Measurements from ENCODE around the gene RPAP3.
"Not testable (repeated sequence)": the region's sequence is repeated elsewhere in the genome, so short reads cannot be mapped to it uniquely, and the experiment has no call there.

The RPAP3 gene

DNA sequence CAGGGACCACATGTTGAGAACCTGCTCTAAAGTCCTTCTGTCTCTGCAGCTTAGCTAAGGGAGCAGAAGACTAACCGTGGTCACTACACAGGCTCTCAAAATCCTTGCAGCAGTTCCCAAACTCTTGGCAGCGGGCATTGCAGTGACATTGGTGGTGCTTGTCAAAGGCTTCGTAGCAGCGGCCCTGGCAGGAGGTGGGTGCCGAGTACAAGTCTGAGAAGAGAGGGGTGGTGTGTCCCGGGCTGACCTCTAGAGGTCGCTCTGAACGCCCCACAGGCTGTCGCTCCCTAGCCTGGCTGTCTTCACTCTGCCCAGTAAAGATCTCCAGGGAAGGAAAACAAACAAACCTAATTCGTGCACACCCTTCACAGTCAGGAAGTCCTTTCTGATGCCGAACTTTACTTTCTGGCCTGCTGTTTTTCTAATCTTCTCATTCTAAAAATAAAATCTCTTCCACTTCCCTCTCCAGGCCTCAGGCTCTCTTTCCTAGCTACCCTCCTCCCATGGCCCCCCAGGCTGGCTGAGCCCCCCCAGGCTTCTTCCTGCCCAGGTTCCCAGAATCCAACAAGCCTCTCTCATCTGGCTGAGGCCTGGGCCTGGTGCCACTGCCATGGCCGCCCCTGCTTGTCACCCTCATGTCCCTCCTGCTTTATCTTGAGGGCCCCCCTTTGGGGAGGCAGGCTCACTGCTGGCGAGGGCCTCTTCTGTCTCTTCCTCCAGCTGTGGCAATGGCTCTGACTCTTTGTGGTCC is 11.8 kb upstream of the RPAP3 start:
- peak; percentile 56 for DNase-seq

DNA sequence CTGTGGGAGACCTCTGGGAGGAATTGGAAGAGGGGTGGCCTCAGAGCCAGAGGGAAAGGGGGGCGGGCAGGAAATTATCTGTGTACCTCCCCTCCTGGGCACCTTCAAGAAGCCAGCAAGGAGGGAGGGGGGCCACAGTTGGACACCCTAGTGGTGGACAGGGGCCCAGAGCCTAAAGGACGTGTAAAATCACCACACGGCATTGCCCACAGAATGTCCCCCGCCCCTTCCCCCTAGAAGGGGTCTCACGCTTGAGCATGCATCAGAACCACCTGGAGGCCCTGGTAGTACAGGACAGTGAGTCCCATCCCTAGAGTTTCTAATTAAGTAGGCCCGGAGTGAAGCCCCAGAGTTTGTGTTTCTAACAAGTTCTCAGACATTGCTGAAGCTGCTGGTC is 11.2 kb upstream of the RPAP3 start:
- DNase-seq, result no peak

DNA sequence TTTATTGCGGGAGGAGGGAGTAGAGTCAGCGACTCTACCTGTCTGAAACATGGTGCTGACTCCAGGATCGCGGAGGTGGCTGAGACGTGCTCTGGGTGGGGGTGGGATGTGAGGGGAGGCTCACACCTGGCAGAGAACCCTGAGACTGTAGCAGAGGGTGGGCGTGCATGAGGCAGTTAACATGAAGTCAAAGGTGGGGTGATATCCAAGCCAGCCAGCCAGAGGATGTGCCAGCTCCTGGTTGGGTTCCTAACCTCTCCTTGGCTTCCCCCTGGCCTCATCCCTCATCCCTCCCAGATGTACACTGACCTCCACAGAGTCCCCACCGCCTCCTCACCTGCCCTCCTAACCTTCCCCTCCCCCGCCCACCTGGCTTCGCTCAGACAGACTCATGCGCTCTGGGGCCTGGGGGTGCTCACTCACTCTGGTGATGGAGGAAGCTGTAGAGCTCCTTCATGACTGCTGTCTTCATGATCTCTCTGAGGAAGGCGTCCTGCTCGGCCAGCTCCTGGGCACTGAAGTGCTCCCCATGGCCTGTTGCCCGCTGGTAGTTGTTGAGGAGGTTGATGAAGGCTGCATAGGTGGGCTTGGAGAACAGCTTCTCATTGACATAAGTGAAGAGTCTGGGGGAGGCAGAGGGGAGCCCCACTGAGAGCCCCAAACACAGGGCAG is 10.2 kb upstream of the RPAP3 start:
- DNase-seq, result no peak

DNA sequence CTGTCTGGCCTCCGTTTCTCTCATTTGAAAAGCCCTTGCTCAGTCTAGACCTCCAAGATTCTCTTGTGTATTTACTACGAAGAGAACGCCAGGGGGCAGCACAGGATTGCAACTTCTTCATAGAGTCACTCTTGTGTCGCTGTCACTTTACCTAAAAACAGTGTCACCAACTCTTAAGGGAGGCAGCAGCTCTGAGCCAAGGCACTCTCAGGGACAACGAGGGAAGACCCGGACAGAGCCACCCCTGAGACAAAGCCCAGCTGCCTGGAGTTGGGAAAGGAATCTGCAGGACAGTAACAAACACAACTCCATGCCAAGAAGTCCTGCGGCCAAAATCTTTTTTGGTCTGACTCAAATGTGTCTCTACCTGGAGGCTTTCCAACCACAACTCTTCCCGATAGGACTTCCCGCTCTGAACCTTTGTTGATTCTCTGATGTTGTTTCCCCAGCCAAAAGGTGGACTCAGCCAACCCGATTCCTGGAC is 9.6 kb upstream of the RPAP3 start:
- peak; percentile 75 for DNase-seq

DNA sequence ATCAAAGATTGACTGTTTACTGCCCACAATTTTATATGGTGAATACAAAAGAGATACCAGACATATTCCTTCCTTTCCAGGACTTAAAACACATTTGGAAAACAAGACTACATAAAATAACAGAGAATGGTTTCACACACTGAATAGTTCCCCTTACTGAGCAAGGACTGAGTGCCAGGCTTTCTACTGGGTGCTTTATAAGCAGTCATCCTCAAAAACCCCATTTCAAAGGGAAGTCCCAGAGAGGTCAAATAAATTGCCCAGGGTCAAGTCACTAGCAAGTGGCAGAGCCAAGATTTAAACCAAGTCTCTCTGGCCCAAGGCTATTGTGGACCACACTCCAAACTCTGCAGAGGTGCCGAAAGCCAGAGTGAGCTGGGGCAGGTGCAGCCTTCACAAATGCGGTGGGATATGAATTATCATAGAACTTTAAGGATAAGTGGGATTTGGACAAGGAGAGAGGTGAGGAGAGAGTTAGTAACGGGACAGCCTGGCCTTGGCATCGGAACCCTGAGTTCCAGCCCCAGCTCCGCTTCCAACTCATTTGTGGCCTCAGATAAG is 9.1 kb upstream of the RPAP3 start:
- no peak for DNase-seq

DNA sequence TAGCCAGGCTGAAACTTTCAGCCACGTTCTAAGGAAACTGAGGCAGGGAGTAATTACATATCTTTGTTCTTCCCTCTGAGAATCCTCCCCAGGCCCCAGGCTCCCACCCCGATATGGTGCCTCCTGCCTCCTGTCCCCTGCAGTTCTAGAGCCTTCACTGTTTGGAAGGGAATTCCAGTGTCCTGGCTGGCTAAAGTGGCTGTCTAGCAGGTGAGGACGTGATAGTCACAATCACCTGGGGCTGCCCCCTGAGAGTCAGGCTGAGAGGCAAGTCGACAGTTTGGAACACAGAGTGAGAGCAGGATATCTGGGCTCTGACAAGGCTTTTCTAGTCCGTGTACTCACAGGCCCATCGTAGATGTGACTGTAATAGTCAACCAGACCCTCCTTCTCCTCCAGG is 6.3 kb upstream of the RPAP3 start:
- DNase-seq, result no peak

DNA sequence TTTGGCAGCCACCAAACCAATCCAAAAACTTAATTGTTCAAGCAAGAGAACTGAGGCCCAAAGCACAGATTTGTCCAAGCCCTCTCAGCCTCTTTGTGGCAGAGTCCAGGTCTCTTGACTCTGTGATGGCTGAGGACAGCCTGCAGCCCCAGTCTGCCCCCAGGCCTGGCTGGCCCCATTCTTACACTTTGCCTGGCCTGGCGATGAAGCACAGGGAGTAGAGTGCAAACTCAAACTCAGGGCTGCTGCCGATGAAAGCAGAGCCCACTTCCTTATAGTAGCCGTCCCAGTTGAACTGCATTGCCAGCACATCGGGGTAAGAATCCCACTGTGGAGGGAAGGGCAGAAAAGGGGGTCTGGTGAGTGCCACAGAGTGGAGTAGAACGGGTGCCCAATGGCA is 5.6 kb upstream of the RPAP3 start:
- no peak for DNase-seq

DNA sequence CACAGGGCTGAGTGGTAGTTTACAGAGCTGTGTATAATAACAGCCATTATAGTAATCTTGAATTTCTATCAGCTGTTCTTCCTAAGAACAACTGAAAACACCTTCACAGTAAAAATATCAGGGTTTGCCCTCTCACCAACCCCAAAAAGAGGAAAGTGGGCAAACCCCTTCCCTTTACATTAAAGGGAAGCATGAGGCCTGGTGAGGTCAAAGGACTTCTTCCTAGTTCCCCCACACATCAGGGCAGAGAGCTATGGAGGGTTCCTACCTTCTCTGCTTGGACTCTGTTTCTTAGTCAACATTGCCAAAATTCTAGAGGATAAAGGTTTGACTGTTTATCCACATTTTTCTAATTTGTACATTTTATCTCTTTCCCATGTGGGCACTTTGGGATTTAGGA is 4.4 kb upstream of the RPAP3 start:
- no peak for DNase-seq

DNA sequence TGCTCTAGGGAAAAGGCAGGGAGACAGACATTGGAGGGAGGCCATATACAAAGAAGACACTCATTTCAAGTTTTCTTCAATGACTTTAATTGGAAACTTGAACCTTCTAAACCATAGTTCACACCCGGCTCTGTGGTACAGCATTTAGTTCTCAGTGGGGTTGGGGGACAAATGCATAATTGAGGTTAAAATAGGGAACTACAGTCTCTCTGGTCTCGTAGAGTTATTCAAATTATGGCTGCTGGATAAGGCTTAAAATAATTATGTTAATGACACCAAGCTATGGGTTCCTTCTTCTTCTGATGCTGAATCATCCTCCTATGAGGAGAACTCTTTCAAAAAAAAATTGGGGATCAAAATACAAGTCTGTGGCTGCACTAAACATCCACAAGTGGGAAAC is 3.8 kb upstream of the RPAP3 start:
- DNase-seq, result no peak

DNA sequence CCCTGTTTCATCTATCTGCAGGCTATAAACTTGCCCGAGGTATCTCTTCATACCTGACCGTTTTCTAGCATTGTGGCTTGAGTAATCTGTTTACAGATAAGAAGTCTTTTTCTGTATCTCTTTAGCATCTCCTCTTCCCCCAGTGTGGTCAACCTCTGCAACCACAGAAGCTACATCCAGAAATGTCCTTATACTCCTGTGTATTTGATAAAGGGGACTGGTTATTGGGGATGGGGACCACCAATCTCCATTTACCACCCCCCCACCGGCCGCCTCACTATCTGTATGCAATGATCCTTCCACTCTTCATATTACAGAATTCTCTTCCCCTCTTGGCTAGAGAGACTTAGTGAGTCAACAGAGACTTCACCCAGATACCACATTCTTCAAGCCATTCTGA is 3.4 kb upstream of the RPAP3 start:
- DNase-seq, result no peak

DNA sequence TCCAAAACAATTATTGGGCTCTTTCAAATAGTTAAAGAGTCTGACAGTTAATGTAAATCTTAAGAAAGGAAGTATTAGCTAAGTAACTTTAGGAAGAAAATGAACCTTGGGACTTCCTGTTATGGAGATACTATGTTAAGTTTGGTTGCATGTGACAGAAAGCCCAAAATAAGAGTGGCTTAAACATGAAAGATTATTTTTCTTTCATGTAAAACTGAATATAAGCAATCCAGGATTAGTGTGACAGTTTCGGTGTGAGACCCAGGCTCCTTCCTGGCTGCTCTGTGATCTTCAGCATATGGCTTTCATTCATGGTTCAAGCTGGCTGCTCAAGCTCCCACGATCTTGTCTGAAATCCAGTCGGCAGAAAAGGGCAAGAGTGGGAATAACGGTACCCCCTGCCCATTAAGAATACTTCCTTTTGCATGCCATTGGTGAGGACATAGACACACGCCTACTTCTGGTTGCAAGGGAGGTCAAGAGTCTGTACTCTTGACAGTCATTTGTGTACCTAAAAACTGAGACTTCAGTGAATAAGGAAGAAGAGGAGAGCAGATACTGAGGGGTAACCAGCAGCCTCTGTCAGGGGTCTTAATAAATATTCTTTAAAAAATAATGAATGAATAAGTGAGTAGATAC is 2.2 kb upstream of the RPAP3 start:
- no peak for DNase-seq

DNA sequence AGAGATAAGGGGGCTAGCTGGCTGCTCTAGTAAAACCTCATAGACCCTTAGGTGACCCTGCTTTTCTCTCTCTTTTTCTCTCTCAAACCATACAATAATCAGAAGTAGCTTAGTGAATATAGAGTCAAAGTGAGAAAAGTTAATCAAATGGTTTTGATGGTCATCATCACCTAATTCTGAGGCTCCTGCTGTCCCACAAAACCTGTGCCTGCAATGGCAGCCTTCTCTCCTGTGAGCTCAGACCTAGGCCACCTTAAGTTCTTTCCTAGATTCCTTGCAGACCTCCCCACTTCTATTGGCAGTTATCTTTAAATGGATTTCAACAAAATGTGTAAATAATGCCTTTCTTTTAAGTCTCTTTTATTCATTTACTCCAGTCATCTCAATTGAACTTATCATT is 1.5 kb upstream of the RPAP3 start:
- DNase-seq, result no peak

DNA sequence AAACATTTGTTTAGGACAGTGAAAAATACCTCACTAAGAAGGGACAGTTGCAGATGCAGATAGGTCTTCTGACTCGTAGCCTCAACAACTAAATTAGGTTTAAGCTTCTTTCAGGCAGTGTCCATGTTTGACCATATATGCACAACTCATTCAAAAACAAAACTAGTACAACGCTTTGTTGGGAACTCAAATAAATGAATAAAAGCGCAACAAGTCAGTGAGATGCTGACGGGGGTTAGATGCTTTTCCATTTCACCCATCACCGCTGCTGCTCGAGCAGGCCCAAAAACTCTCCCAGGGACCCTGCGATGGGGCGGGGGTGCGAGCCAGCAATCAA is 633 bp downstream of the RPAP3 start:
- DNase-seq, result no peak

DNA sequence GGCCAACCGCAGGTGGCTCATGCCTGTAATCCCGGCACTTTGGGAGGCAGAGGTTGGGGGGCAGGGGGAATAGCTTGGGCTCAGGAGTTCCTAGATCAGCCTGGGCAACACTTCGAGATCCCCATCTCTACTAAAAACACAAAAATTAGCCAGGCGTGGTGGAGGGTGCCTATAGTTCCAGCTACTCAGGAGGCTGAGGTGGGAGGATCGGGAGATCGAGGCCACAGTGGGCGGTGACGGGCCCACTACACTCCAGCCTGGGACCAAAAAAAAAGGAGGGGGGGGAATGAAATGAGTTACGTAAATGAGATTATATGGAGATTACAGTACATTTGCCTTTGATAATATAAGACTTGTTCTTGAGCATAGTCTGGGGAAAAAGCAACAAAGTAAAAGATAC is 1.1 kb downstream of the RPAP3 start:
- DNase-seq, result no peak

DNA sequence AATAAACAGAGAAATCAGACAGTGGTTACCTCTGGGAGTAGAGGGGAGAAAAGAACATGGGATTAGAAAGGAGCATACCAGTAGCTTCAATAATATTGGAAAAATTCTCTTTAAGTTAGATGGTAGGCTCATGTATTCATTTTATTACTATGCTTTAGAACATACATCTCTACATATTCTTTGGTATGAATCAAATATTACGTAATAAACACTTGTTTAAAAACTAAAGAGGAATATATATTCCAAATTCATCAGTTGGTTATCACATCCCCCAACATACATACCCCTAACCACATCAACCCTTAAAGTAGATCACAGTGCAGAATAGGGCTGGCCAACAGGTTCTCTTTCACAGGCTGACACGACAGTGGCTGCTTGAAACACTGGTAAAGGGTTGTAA is 5.6 kb downstream of the RPAP3 start:
- DNase-seq, result no peak

DNA sequence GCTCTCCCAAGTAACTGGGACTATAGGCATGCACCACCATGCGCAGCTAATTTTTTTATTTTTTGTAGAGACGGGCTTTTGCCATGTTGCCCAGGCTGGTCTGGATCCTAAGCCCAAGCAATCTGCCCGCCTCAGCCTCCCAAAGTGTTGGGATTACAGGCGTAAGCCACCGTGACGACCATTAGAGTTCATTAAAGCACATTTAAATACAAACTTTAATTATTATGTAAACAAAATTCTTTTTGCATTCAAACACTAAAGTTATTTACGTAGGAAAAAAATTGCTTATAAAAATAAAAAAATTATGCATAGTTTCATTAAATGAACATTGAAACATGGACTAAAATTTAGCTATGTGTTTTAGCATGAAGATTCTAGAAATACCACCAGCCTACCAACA is 7.2 kb downstream of the RPAP3 start:
- no peak for DNase-seq

DNA sequence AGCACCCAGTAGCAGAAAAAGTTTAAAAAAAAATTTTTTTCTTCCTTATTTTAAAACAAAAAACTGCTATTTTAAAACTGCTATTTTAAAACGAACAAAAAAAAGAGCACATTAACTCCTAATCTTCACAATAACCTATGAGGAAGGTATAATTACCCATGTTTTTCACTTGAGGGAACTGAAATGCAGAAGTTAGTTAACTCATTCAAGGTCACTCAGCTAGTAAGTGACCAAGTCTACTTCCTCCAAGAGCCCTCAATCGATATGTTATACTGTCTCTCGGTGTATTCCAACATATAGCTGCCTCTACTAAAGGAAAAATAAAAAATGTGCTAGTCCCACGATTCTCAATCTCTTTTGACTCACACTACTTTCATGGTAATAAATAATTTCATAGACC is 7.8 kb downstream of the RPAP3 start:
- DNase-seq, result no peak

DNA sequence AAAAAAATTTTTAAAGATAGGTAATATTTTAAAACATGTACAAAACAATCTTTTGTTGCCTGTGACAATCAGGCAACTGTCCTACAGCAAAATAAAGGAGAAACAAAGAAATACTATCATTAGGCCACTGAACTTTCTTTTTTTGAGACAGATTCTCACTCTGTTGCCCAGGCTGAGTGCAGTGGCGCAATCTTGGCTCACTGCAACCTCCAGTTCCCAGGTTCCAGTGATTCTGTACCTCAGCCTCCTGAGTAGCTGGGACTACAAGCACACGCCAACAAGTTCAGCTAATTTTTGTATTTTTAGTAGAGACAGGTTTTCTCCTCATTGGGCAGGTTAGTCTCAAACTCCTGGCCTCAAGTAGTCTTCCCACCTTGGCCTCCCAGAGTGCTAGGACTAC is 16.6 kb downstream of the RPAP3 start:
- no peak for DNase-seq

DNA sequence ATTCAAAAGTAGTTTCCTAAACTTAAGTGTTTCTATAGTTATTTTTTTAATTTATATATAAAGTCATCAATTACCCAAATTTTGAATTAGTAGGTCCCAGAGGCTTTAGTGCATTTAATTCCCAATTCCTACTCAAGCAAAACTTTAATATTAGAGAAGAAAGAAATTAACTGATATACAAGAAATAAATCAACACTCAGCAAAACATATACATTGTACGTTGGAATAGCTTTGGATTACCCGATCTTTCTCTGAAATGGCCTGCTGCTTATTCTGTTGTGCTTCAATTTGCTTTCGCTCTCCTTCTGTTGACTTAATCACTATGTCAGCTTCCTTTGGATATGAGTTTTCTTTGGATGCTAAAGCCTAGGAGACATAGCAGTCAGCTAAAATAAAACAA is 18.2 kb downstream of the RPAP3 start:
- no peak for DNase-seq

DNA sequence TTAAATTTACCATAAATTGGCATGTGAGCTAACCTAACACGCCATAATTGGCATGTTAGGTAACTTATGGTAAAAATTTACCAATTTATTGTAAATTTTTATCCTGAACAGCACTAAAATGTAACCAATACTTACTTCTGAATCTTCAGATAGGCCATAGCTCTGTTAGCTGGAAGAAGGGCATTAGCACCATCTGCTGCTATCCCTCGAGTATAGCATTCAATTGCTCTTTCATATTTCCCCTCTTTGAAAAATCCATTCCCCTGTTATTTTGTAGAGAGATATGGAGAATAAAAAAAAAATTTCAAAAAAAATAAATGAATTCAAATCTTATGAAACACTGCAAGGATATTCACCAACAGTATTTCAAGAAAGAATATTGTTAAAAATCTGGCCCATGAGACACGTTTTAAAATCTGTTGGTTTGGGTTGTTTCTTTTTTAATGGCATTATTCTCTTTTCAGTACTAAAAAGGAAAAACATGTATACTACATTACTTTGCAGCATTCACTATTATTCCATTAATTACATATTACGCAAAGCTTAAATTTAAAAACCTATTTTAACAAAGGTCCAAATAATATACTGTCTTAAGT is 19.1 kb downstream of the RPAP3 start:
- no peak for DNase-seq

DNA sequence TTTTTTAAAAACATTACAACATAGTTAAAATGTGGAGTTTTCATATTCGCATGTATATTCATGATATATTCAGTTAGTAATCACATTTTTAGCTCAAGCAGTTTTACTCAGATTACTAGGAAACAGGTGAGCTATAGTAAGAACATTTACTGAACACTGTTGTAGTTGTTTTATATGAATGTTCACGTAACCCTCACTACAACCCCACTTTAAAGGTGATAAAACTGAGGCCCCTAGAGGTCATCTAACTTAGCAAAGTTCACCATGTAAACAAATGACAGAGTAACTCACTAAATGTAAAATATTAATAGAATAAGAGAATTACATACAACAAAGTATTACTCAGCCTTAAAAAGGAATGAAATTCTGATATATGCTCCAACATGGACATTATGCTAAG is 26.0 kb downstream of the RPAP3 start:
- DNase-seq, result no peak

DNA sequence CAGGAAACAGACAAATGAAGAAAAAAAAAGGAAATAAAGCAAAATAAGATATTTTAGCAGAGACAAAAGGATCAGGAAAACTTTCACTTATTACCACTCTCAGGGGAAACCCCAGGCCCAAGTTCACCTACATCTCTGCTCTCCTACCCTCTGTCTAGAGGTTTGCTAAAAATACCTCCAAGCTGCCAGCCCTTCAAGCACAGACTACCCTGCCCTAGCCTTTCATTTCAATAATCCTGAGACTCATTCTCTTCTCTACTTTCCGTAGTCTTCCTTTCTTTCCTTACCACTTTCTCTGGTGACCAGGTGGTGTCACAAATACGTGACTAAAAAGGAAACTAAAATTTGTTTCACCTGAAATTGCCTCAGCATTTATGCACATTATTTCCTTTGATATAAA is 33.8 kb downstream of the RPAP3 start:
- DNase-seq, result no peak

DNA sequence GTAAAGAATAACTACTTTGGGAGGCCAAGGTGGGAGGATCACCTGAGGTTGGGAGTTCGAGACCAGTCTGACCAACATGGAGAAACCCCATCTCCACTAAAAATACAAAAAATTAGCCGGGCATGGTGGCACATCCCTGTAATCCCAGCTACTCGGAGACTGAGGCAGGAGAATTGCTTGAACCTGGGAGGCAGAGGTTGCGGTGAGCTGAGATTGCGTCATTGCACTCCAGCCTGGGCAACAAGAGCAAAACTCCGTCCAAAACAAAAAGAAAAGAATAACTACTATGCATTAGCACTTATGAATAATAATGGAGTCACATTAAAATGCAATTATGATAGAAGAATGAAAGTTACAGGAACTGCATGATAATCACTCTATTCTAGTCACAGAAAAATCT is 37.9 kb downstream of the RPAP3 start:
- not testable (repeated sequence) for DNase-seq
